HG02798 (cell line): Measurements from ENCODE around the gene CCDC191.

ENCODE experiments used
- ATAC-seq: cut with Tn5 transposase; IDR thresholded peaks from one replicate; pipeline ENCODE4 v1.9.1; 2021; ENCODE audit warnings: mild to moderate bottlenecking; ENCODE audit not compliant: unreplicated experiment, poor library complexity

Gene CCDC191

GRCh38 chr3:114056130-114057010 is at the start of gene CCDC191, which contains the start of gene QTRT2:
CCDC191 (minus strand) TSS chr3:114056526; CDS start chr3:114056466, 60 bp downstream.
QTRT2 (plus strand) TSS chr3:114056737; CDS start chr3:114065258, 8,521 bp downstream.
- peak; percentile 98 for ATAC-seq

- no peak for ATAC-seq
Observed at GRCh38 chr3:114104414-114104813, 48.1 kb upstream of the CCDC191 start.

- ATAC-seq, result no peak
Observed at GRCh38 chr3:114103858-114104257, 47.5 kb upstream of the CCDC191 start.

GRCh38 chr3:114103181-114103580 is 46.9 kb upstream of the CCDC191 start:
- no peak for ATAC-seq

- ATAC-seq, result no peak
Observed at GRCh38 chr3:114101101-114101500, 44.8 kb upstream of the CCDC191 start.

- no peak for ATAC-seq
Observed at GRCh38 chr3:114095796-114096195, 39.5 kb upstream of the CCDC191 start.

- ATAC-seq, result no peak
Observed at GRCh38 chr3:114093596-114093995, 37.3 kb upstream of the CCDC191 start.

GRCh38 chr3:114093016-114093380 is 36.7 kb upstream of the CCDC191 start:
- no peak for ATAC-seq

- no peak for ATAC-seq
Observed at GRCh38 chr3:114092151-114093015, 36.1 kb upstream of the CCDC191 start.

GRCh38 chr3:114089675-114090074 is 33.3 kb upstream of the CCDC191 start:
- no peak for ATAC-seq

GRCh38 chr3:114086356-114086755 is 30.0 kb upstream of the CCDC191 start:
- ATAC-seq, result no peak

- ATAC-seq, result no peak
Observed at GRCh38 chr3:114083112-114083511, 26.8 kb upstream of the CCDC191 start.

GRCh38 chr3:114081037-114081436 is 24.7 kb upstream of the CCDC191 start:
- no peak for ATAC-seq

GRCh38 chr3:114080201-114080600 is 23.9 kb upstream of the CCDC191 start:
- ATAC-seq, result no peak

- ATAC-seq, result no peak
Observed at GRCh38 chr3:114079761-114080160, 23.4 kb upstream of the CCDC191 start.

- ATAC-seq, result no peak
Observed at GRCh38 chr3:114078126-114078525, 21.8 kb upstream of the CCDC191 start.

- ATAC-seq, result no peak
Observed at GRCh38 chr3:114076711-114077110, 20.4 kb upstream of the CCDC191 start.

- no peak for ATAC-seq
Observed at GRCh38 chr3:114071786-114072185, 15.5 kb upstream of the CCDC191 start.

- ATAC-seq, result no peak
Observed at GRCh38 chr3:114068336-114068735, 12.0 kb upstream of the CCDC191 start.

- no peak for ATAC-seq
Observed at GRCh38 chr3:114067804-114068203, 11.5 kb upstream of the CCDC191 start.
